ENCODE results near the gene POLR2J2. TPM values are rescaled to one million over a fixed set of nuclear protein-coding genes. Genes with fewer than 3 reads are reported as not detected.
A peak's percentile ranks its signal among the peaks of the same experiment; 100 is the strongest.
"Not testable (repeated sequence)": the region's sequence is repeated elsewhere in the genome, so short reads cannot be mapped to it uniquely, and the experiment has no call there.

POLR2J2 gene
- total and polyA plus RNA-seq, 2 experiments from 2014 or later, result 3.2 to 3.8 TPM

- H4K20me1 ChIP-seq (replicated peaks; ENCODE audit: insufficient read depth); H3K27me3 ChIP-seq (ENCODE audit: insufficient read depth); H3K36me3 ChIP-seq (ENCODE audit: insufficient read depth); H3K27me3 Mint-ChIP-seq (ENCODE audit: insufficient read depth, low read depth, poor library complexity); H3K79me2 ChIP-seq (replicated peaks; ENCODE audit: insufficient read depth); H3K9me3 Mint-ChIP-seq; H3K27ac Mint-ChIP-seq; DNase-seq (ENCODE audit: low spot score); H3K4me2 ChIP-seq; H2AFZ ChIP-seq; H3F3A ChIP-seq (replicated peaks; ENCODE audit: low read depth); H3K9me2 ChIP-seq (ENCODE audit: insufficient read depth); H3K4me3 Mint-ChIP-seq; H3K27ac ChIP-seq (ENCODE audit: low read depth); H3K36me3 Mint-ChIP-seq (ENCODE audit: low read depth); H3K4me3 ChIP-seq; H3K4me1 Mint-ChIP-seq; H3K4me1 ChIP-seq (ENCODE audit: insufficient read depth): not testable (repeated sequence)
- ATAC-seq, result peak; percentile 81
Observed at GRCh38 chr7:102671956-102672307, 469 bp upstream of the POLR2J2 start.

GRCh38 chr7:102667523-102667922, 3.9 kb downstream of the POLR2J2 start:
- ATAC-seq; H4K20me1 ChIP-seq (replicated peaks; ENCODE audit: insufficient read depth); H3K36me3 Mint-ChIP-seq (ENCODE audit: low read depth); H3K4me3 ChIP-seq; H3K9me3 Mint-ChIP-seq; H3K4me1 ChIP-seq (ENCODE audit: insufficient read depth); H3K36me3 ChIP-seq (ENCODE audit: insufficient read depth); H3K4me1 Mint-ChIP-seq; H3F3A ChIP-seq (replicated peaks; ENCODE audit: low read depth); H3K27ac Mint-ChIP-seq; H3K79me2 ChIP-seq (replicated peaks; ENCODE audit: insufficient read depth); H3K4me3 Mint-ChIP-seq; H2AFZ ChIP-seq; H3K27me3 ChIP-seq (ENCODE audit: insufficient read depth); H3K27ac ChIP-seq (ENCODE audit: low read depth); H3K27me3 Mint-ChIP-seq (ENCODE audit: insufficient read depth, low read depth, poor library complexity); H3K9me2 ChIP-seq (ENCODE audit: insufficient read depth); H3K4me2 ChIP-seq; DNase-seq (ENCODE audit: low spot score): not testable (repeated sequence)

- H2AFZ ChIP-seq; H3K79me2 ChIP-seq (replicated peaks; ENCODE audit: insufficient read depth); H3K27ac Mint-ChIP-seq; H3K4me3 ChIP-seq; H3K27me3 ChIP-seq (ENCODE audit: insufficient read depth); H3F3A ChIP-seq (replicated peaks; ENCODE audit: low read depth); H3K4me1 Mint-ChIP-seq; H3K4me2 ChIP-seq; H3K27me3 Mint-ChIP-seq (ENCODE audit: insufficient read depth, low read depth, poor library complexity); H3K4me3 Mint-ChIP-seq; H4K20me1 ChIP-seq (replicated peaks; ENCODE audit: insufficient read depth); H3K36me3 Mint-ChIP-seq (ENCODE audit: low read depth); H3K27ac ChIP-seq (ENCODE audit: low read depth); H3K9me3 Mint-ChIP-seq; H3K4me1 ChIP-seq (ENCODE audit: insufficient read depth); H3K9me2 ChIP-seq (ENCODE audit: insufficient read depth); ATAC-seq; H3K36me3 ChIP-seq (ENCODE audit: insufficient read depth); DNase-seq (ENCODE audit: low spot score): not testable (repeated sequence)
Observed at GRCh38 chr7:102666850-102667249, 4.6 kb downstream of the POLR2J2 start.

- not testable (repeated sequence) for H3K36me3 ChIP-seq (ENCODE audit: insufficient read depth); H3K27ac Mint-ChIP-seq; H2AFZ ChIP-seq; H3K9me3 Mint-ChIP-seq; H4K20me1 ChIP-seq (replicated peaks; ENCODE audit: insufficient read depth); H3K27ac ChIP-seq (ENCODE audit: low read depth); H3F3A ChIP-seq (replicated peaks; ENCODE audit: low read depth); H3K4me2 ChIP-seq; H3K79me2 ChIP-seq (replicated peaks; ENCODE audit: insufficient read depth); H3K27me3 ChIP-seq (ENCODE audit: insufficient read depth); H3K4me1 ChIP-seq (ENCODE audit: insufficient read depth); H3K9me2 ChIP-seq (ENCODE audit: insufficient read depth); ATAC-seq; H3K36me3 Mint-ChIP-seq (ENCODE audit: low read depth); H3K4me3 ChIP-seq; H3K4me3 Mint-ChIP-seq; DNase-seq (ENCODE audit: low spot score); H3K27me3 Mint-ChIP-seq (ENCODE audit: insufficient read depth, low read depth, poor library complexity); H3K4me1 Mint-ChIP-seq
Observed at GRCh38 chr7:102664765-102665164, 6.7 kb downstream of the POLR2J2 start.

- not testable (repeated sequence) for H3K4me1 Mint-ChIP-seq
Observed at GRCh38 chr7:102649924-102650323, 21.5 kb downstream of the POLR2J2 start, which contains the start of gene SPDYE2B. SPDYE2B (plus strand) TSS chr7:102650319; CDS start chr7:102652349, 2,030 bp downstream.

GRCh38 chr7:102647813-102648212, 23.6 kb downstream of the POLR2J2 start:
- not testable (repeated sequence) for H3F3A ChIP-seq (replicated peaks; ENCODE audit: low read depth); H3K4me1 Mint-ChIP-seq; H3K36me3 Mint-ChIP-seq (ENCODE audit: low read depth); H3K79me2 ChIP-seq (replicated peaks; ENCODE audit: insufficient read depth); H4K20me1 ChIP-seq (replicated peaks; ENCODE audit: insufficient read depth); H3K9me2 ChIP-seq (ENCODE audit: insufficient read depth); H3K27me3 Mint-ChIP-seq (ENCODE audit: insufficient read depth, low read depth, poor library complexity); H3K36me3 ChIP-seq (ENCODE audit: insufficient read depth); H3K4me1 ChIP-seq (ENCODE audit: insufficient read depth); H3K4me3 Mint-ChIP-seq; H3K27me3 ChIP-seq (ENCODE audit: insufficient read depth); H2AFZ ChIP-seq; H3K4me3 ChIP-seq; ATAC-seq; H3K27ac Mint-ChIP-seq; H3K9me3 Mint-ChIP-seq; H3K27ac ChIP-seq (ENCODE audit: low read depth); H3K4me2 ChIP-seq; DNase-seq (ENCODE audit: low spot score)

More at GRCh38 chr7:102649924-102650323, 21.5 kb downstream of the POLR2J2 start, which contains the start of gene SPDYE2B:
- not testable (repeated sequence) for H3K4me3 Mint-ChIP-seq; DNase-seq (ENCODE audit: low spot score); H3K27me3 Mint-ChIP-seq (ENCODE audit: insufficient read depth, low read depth, poor library complexity); ATAC-seq; H3K27me3 ChIP-seq (ENCODE audit: insufficient read depth); H3K4me2 ChIP-seq; H3K4me3 ChIP-seq; H3K9me3 Mint-ChIP-seq; H3K36me3 Mint-ChIP-seq (ENCODE audit: low read depth); H3K27ac ChIP-seq (ENCODE audit: low read depth); H3K36me3 ChIP-seq (ENCODE audit: insufficient read depth); H3F3A ChIP-seq (replicated peaks; ENCODE audit: low read depth); H3K4me1 ChIP-seq (ENCODE audit: insufficient read depth); H3K9me2 ChIP-seq (ENCODE audit: insufficient read depth); H3K27ac Mint-ChIP-seq; H4K20me1 ChIP-seq (replicated peaks; ENCODE audit: insufficient read depth); H2AFZ ChIP-seq; H3K79me2 ChIP-seq (replicated peaks; ENCODE audit: insufficient read depth)

GRCh38 chr7:102643404-102643803, 28.1 kb downstream of the POLR2J2 start:
- not testable (repeated sequence) for H2AFZ ChIP-seq; H3K4me2 ChIP-seq; H3K36me3 ChIP-seq (ENCODE audit: insufficient read depth); H3K27me3 Mint-ChIP-seq (ENCODE audit: insufficient read depth, low read depth, poor library complexity); H3K27ac Mint-ChIP-seq; H3K4me1 ChIP-seq (ENCODE audit: insufficient read depth); H3K79me2 ChIP-seq (replicated peaks; ENCODE audit: insufficient read depth); ATAC-seq; H3F3A ChIP-seq (replicated peaks; ENCODE audit: low read depth); H3K27me3 ChIP-seq (ENCODE audit: insufficient read depth); H3K4me3 ChIP-seq; H3K36me3 Mint-ChIP-seq (ENCODE audit: low read depth); H3K9me3 Mint-ChIP-seq; H4K20me1 ChIP-seq (replicated peaks; ENCODE audit: insufficient read depth); H3K4me1 Mint-ChIP-seq; H3K27ac ChIP-seq (ENCODE audit: low read depth); H3K9me2 ChIP-seq (ENCODE audit: insufficient read depth); DNase-seq (ENCODE audit: low spot score); H3K4me3 Mint-ChIP-seq

All from GM23338 (cell line).